ENCODE data around the gene ALDOA.
"Not testable (repeated sequence)": the region's sequence is repeated elsewhere in the genome, so short reads cannot be mapped to it uniquely, and the experiment has no call there.

ALDOA gene

DNA sequence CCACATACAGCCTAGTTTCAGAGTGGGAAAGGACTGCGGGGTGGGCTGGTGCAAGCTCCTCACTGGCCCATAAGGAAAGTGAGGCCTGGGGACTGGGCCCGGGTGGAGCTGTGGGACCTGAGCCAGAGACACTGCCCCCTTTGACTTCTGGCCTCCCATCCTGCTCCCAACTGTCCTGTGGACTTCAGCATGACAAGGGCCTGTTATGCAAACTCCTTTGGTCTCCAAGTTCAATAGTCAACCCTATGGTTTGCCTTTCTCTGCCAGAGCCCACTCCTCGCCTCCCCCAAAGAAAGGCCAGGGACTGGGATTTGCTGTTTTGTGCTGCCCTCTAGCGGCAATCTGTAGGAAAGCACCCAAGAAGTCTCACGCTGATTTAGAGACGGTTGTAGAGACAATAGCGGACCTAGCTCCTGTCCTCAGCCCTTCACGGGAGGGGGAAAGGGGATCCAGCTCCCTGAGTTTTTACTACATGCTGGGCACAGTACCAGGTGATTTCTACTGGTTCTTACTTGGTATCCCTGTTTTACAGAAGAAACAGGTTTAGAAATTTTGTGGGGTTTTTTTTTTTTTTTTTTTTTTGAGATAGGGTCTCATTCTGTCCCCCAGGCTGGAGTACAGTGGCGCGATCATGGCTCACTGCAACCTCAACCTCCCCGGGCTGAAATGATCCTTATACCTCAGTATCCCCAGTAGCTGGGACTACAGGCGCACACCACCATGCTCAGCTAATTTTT lies 33.3 kb upstream of the ALDOA start:
- no peak for DNase-seq

DNA sequence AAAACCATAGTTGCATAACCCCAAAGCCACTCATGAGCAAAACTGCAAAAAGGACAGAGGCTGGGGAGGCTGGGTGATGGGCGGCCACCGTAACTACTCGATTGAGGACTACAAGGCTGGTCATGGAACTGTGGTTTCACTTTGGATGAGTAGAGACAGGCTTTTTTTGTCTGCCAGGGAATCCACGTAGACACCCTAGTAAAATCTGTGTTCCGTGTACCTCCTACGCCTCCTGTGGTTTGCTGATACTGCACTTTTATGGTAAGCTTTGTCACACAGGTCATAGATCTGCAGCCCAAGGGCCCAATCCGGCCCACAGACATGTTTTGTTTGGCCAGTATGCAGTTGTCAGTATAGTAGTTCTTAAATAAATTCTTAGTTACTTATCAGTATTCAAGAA lies 32.3 kb upstream of the ALDOA start:
- no peak for DNase-seq

DNA sequence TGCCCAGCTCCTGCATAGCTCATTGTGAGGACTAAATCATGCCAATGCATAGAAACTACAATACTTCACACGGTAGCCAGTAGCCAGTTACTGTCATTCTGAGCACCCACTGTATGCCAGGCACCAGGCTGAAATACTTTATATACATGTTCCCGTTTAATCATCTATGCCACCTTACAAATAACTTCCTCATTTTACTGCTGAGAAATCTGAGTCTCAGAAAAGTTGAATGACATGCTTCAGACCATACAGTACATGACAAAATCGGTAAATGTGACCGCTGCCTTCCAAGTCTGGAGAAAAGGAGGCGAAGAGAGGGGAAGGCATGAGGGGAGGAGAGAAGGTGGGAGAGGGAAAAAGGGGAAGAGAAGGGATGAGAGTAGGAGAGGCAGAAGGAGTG lies 25.3 kb upstream of the ALDOA start:
- no peak for DNase-seq

DNA sequence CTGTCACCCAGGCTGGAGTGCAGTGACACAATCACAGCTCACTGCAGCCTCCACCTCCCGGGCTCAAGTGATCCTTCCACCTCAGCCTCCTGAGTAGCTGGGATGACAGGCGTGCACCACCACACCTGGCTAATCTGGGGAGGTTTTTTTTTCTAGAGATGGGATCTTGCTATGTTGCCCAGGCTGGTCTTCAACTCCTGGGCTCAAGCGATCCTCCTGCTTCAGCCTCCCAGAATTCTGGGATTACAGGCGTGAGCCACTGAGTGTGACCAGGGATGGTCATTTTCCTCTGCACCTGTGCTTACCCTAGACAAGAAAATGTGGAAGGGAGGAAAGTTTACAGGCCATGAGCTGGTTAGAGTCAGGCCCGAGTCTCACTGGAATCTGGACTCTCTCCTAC lies 24.9 kb upstream of the ALDOA start:
- DNase-seq: not testable (repeated sequence)

DNA sequence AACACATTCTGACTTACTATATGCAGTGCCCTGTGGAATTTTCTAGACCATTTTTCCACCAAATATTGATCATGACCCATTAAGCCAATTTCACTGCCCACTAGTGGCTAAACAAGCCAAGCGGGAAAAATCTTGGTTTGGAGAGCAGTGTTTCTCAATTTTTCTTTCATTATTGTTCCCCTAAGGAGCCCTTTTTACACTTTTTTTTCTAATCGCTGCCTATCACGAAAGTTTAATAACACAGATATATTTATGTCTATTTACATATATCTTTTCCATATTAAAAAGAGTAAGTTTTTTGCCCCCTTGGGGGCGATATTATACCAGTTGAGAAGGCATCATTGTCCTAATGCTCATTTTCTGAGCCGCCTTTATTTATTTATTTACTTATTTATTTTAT lies 23.7 kb upstream of the ALDOA start:
- DNase-seq: no peak

DNA sequence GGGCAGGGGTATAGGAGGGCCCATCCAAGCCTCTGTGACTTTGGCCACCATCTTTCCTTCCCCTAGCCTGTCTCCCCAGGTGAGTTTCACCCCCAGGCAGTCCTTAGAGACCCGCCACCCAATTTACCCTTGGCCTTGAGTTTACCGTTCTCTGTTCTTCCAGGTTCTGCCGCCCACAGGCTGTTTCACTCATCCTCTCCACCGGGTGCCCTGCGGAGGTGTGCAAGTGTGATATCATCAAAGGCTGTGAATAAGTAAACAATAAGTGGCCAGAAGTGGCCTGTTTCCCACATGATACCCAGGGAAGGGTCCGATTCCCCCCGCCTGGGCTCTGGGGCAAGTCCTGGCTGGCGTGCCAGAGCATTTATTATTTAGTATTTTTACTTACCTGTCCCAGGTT lies 19.4 kb upstream of the ALDOA start:
- no peak for DNase-seq

DNA sequence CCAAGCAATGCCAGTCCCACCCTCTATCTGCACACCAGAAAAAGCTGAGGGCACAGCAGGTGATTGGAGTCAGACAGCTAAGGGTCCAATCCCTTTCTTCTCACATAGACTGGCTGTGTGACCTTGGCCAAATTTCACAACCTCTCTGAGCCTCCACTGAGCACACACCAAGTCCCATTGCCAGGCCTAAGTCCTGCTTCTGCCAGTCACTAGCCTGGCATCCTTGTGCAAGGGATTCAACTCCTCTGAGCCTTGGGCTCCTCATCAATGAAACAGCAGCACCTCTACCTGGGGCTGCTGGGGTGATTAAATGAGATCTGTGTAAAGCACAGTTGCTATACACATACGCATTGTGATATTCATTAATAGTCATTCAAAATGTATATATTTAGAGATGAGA lies 19.0 kb upstream of the ALDOA start:
- DNase-seq: no peak

DNA sequence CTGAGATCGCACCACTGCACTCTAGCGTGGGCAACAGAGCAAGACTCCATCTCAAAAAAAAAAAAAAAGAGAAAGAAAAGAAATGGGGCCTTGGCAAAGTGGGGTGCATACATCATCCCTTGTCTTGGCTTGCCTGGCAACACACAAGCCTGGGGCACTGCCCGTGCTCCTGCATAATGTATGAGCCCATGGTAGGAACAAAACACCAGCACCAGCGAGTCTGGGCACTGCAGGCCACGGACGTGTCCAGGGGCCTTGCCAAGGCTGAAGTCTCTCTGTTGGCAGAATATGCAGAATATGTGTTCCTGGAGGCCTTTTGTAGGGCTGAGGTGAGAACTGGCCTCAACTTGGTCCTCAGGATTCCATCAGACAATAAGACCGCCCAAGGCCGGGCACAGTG lies 15.7 kb upstream of the ALDOA start:
- DNase-seq: no peak

DNA sequence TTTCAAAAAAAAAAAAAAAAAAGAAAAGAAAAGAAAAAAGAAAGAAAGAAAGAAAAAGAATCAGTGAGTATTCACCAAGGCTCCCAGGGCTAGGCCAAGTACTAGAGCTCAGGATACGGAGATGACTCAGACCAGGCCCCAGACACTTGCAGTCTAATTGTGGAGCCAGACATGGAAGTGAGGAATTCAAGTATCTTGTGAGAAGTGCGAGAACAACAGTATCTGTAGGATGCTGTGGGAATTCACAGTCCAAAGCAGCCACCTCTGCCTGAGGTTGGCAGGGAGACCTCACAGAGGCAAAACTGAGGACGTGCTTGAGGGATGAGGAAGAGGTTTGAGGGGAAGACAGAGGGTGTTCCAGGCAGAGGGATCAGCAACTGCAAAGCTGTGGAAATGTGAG lies 14.0 kb upstream of the ALDOA start:
- DNase-seq: no peak

DNA sequence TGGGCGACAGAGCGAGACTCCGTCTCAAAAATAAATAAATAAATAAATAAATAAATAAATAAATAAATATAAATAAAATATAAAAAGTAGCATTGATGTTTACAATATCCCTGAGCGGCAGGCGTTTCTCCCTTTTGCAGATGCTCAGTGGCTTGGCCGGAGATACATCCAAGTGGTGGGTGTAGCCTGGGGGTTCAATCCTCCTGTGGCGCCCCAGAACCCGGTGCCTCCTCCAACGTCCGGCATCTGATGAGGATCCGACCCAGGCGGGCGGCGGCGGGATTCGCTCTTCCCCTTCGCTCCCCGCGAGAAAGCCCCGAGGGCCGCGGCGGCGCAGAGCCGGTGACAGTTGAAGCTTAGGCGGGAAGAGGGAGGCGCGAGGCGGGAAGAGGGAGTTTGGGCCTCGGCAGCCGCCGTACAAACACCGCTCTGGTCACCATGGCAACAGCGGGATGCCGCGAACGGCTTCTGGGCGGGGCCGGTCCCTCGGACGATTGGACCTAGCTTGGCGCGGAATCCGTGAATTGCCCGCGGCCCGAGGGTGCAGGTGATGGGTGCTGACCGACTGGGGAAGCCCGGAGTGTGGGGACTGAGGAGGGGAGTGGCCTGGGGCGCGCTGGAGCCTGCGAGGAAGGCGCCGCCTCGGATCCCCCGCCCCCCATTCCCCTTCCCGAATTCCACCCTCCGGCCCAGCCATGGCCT lies 12.7 kb upstream of the ALDOA start:
- peak; percentile 88 for DNase-seq

DNA sequence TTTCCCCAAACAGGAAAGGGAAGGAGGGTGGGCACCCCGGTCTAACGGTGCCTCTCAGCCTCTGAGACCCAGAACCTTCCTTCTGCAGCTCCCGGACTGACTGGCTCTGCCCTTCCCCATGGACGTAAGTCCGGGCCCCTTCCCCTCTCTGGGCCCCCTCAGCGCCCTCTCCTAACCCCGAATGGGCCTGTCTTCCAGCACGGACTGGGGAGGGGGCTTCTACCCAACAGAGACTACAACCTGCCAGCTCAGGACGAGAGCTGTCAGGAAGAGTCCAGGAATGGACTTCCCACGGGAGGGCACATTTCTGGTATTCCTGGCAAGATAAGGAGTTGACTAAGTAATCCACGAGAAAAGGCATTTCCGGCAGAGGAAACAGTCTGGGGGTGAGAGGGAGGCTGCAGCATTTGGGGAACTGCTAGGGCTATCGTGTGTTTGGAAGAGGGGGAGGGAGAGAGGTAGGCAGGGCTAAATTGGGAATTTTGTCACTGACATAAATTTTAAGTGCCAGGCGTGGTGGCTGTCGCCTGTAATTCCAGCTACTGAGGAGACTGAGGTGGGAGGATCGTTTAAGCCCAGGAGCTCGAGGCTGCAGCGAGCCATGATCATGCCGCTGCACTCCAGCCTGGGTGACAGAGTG lies 12.1 kb upstream of the ALDOA start:
- peak; percentile 51 for DNase-seq

DNA sequence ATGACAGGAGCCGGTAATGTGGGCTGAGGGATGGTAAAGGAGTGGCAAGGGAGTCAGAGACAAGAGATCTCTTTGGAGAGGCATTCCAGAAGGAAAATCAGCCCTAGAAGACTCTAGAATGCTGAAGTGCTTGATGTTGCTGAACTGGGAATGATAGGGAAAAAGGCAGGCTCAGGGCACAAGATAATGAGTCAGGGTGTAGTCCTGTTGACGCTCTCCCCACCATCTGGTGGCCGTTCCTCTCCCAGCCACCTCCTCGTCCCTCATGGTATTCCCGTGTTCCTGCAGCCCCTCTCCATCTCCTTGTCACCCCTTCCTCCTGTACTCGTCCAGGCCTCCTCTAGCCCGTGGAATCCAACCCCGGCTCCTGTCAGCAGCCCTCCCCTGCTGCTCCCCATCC lies 11.1 kb upstream of the ALDOA start:
- no peak for DNase-seq

DNA sequence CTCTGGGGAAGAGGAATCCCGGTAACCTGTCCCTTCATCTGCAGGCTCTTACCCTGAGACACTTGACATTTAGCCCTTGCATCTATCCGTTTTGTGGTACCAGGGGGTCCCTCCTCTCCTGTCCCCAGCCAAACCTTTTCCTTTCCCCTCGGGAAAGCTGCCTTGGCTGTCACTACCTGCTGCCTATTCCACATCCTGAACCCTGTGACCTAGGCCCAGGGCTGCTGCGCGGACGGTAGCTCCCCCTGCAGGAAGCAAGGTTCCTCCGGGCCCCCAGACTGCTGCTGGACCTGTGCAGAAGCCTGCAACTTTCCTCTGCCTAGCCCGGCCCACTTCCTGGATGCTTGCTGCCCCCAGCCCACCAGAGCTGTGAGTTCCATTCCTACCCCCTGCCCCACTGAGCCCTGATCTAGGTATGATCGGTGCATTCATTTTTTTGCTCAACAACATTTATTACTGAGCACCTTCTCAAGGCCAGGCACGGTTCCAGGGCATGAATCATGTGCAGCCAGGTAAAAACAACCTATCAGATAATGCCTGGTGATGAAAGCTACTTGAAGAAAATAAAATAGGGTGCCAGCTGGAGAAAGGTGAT lies 10.5 kb upstream of the ALDOA start:
- DNase-seq: no peak

DNA sequence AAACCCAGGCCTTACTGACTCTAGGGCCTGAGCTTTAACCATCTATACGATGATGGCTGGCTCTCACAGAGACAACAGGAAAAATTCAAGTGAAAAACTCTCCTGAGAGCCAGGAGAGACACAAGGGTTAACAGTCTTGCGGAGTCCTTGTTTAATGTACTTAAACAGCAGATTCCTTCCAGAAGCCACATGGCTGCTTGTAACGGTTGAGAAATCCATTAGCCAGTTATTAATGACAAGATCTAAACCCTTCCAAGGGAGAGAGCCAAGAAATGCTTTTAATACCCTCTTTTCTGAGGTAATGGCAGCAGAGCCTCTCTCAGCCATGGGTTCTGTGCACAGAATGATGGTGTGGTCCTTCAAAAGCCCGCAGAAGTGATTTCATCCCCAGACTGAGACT lies 5.2 kb upstream of the ALDOA start:
- no peak for DNase-seq

DNA sequence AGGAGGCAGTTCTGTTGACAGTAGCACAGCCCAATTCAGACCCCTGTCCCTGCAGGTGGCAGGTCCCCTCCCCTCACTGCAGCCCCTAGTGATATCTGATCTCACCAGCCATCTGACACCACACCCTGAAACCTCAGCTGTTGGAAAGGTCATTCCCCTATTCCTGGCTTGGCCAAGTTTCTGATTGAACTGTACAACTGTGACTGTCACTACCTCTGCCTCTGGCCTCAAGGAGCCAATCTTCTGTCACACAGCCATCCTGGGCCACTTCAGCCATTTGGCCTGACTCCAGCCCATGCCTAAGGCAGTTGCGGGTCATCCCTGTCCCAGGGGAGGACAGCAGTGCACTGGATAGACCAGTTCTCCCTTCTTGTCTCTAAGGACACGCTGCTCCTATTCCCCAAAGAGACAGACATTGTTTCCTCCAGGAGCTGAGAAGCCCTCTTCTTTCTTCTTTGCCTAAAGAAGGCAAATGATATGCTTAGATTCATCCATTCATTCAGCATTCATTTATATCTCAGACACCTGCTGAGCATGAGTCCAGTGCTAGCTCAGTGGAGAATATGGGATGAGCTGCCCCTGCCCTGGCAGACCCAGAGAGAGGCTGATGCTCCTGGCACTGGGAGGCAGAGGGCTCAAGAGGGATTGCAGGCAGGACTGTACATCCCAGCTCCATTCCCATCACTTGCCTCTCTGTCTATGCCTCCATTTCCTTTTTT lies 4.6 kb upstream of the ALDOA start:
- no peak for DNase-seq

DNA sequence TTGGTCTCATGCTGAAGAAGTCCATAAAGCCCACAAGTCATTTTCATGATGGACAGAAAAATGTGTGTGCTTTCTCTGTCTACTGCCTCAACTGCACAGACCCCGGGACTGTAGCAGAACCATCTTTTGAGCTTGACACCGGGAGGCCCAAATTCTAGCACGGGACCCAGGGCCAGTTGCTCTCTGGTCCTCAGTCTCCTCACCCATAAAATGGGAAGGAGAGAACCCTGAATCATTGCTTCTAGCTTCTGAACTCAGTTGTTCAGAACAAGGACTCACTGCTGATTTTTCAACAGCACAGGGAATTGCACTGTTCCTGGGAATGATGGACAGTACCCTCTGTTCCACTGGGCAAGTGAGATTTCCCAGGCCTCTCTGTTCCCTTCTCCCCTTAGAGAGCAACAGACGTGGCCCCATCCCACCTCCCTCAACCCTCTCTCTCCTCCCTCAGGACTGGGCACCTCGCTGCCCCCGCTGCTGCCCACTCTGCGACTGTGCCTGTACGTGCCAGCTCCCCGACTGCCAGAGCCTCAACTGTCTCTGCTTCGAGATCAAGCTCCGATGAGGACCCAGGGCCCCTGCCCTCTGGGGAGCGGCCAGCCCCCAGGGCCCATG lies 2.2 kb upstream of the ALDOA start:
- DNase-seq: no peak

DNA sequence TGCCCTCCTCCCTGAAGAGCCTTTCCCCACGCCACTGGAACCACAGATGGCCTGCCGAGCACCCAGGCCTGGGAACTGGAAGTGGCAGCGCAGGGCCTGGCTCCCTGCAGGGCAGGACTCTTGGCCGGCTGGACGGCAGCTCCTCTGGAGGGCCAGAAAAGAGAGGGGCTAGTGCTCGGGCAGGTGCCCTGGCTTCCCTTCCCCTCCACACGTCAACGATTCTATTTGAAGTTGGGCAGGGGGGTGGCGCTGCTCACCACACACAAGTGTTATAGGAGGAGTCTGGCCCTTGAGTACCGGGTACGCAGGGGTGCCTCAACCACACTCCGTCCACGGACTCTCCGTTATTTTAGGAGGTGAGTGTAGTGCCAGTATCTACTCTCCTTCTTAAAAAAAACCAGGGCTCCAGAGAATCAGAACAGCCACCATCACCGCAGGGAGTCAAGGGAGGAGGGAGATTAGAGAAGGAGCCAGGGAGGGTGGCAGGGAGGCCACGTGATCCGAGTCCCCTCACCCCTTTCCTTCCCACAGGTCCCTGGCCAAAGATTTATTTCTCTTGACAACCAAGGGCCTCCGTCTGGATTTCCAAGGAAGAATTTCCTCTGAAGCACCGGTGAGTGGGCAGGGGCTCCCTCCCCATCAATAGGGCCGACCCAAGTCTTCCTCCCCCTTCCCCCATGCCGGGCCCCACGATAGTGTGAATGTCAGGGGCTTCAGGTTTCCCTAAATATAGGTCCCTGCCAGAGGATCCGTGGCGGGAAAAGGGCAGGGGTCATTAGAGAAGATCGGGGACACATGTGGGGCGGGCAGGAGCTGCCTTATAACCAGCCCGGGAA lies 1.4 kb upstream of the ALDOA start:
- DNase-seq: peak; percentile 79

DNA sequence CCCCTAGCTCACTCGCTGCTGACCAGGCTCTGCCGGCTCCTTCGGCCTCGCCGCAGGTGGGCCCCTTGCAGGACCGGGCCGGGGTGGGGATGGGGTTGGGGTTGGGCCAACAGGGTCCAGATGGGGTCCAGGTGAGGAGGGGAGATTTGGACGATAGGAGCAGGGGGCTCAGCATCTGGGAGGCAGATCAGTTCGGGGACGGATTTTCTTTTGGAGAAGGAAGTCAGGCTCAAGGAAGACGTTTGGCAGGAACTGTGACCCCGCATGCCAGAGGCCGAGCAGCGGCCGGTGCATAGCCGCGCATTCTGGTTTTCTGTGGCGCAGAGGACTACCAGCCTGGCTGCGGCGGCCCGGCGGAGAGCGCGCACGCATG lies 845 bp upstream of the ALDOA start:
- DNase-seq: no peak

DNA sequence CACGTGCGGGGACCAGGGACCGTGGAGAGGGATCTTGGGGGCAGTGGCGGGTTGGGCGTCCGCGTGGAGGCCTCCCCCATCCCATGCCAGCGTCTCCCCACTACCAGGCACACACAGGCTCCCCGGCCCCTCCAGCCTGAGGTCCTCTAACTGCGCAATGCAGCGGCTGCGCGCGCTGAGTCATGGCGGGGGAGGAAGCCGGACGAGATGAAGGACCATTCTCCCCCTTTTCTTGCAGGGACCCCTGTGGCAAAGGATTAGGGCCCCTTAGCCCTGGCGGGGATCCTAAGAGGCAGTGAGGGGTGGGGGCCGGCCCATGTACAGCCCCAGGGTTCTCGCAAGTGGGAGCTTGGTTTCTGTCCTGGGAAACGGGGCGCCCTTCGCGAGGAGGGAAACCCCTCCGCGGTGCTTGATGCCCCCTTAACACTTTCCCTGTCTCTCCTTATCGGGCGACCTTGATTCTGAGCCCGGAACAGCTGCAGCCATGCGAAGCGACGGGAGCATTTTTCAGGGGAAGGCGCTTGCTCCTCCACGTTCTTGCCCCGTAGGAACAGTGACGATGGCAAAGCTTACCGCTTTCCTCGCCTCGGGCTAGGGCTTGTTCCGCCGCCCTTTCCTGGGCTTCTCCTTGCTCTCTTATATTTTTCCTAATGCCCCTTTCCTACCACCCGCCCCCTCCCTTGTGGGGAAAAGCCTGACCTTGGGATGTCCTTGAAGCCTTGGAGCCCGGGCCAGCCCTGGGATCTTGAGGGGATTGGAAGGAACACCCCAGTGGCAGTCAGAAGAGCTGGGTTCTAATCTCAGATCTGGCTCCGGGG lies 592 bp downstream of the ALDOA start:
- DNase-seq: no peak

DNA sequence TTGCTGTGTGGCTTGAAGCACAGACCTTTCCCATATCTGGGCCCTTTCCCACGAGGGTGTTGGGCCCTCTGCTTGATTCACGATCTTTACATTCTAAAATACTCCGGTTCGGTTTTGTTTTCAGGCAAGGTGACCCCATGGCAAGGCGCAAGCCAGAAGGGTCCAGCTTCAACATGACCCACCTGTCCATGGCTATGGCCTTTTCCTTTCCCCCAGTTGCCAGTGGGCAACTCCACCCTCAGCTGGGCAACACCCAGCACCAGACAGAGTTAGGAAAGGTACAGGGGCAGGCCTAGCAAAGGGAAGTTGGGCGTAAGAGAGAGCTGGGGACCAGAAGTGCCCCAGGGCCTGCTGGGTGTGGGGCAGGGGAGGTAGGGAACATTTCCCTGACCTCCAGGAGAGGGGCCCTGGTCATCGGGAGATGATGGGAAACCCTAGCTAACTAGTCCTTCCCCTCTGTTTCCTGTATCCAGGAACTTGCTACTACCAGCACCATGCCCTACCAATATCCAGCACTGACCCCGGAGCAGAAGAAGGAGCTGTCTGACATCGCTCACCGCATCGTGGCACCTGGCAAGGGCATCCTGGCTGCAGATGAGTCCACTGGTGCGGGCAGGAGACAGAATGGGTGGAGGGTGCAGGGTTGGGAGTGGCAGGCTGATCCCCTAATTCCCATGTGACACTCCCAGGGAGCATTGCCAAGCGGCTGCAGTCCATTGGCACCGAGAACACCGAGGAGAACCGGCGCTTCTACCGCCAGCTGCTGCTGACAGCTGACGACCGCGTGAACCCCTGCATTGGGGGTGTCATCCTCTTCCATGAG lies 1.4 kb downstream of the ALDOA start:
- no peak for DNase-seq

All from right kidney (tissue), 1 donor.